SIG-M5 (cell line): ENCODE data around the gene CNN2.

ENCODE experiments used
- DNase-seq: peaks from one replicate; lab custom pipeline; 2025; lab: John Stamatoyannopoulos, UW

The CNN2 gene

GRCh38 chr19:1025960-1026782 lies at the start of gene CNN2:
Gene CNN2, plus strand, starts transcription at chr19:1026608. Its CDS starts 54 bp downstream, at chr19:1026662.
- DNase-seq, result no peak

- no peak for DNase-seq
Observed at GRCh38 chr19:977058-977464, 49.3 kb upstream of the CNN2 start.

GRCh38 chr19:979318-979741 lies 47.1 kb upstream of the CNN2 start:
- DNase-seq, result no peak

DNA sequence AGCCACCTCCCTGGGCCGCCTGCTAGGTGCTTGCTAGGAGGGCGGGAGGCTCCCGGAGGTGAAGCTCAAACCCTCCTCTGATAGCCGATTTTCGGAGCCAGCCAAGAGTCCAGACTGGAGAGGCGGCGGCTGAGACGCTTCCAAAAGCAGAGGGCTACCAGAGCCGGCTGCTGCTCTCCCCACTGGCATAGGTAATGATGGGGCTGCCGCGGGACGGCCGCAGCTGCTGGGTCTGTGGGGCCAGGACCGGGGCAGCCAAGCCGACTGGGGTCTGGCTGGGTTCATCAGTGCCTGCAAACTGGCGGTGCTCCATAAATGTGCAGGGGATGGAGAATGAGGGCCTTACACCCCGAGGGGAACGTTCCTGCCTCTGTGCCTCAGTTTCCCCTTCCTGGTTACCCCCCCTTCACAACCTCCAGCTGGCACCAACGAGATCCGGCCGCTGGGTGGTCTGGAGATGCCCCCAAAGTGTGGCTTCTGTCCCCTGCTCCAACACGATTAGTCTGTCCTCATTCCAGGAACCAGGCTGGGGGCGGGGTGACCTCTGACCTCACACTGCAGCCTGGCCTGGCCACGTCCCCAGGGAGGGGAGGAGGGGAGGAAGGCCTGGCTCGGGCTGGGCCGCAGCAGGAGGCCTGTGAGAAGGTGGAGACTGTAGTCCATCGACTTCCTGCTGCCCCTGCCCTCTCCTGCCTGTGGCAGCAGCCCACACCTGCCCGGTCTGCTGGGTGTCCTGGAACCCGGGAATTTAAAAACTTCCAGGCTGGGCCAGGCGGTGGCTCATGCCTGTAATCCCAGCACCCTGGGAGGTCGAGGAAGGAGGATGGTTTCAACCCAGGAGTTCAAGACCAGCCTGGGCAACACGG lies 46.0 kb upstream of the CNN2 start:
- no peak for DNase-seq

- DNase-seq, result no peak
Observed at GRCh38 chr19:982567-983170, 43.7 kb upstream of the CNN2 start.

DNA sequence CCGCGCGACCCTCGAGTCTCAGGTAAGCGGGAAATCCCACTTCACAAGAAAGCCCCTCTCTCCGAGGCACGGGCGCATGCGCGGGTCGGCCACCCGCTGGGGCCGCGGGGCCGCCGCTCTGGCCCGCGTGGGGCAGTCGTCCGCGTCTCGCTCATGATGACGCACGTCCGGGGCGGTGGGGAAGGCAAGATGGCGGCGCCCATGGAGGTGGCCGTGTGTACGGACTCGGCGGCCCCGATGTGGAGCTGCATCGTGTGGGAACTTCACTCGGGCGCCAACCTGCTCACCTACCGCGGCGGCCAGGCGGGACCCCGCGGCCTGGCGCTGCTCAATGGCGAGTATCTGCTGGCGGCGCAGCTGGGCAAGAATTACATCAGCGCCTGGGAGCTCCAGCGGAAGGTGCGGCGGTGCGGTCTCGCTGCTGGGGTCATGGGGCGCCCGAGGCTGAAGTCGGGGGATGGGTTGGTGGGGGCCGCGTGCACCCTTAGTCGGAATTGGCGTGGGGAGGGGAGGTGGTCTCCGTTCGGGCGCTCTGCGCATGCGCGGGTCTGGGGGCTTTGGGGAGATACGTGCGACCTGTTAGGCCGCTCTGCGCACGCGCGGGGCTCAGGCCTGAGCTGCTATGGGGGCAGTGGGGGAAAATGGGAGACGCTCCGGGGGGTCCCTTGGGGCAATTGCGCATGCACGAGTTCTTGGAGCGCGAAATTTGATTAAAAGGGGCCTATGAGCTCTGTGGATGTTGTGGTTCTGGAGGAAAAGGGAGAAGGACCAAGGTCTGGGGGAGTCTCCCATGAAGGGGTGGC lies 42.0 kb upstream of the CNN2 start, which contains the start of gene WDR18:
WDR18 (plus strand) TSS at position 181 of the 803 bp plus-strand sequence; CDS start at position 190, 9 bp downstream.
- DNase-seq, result no peak

GRCh38 chr19:986083-986482 lies 40.3 kb upstream of the CNN2 start:
- DNase-seq, result no peak

- DNase-seq, result no peak
Observed at GRCh38 chr19:988081-988480, 38.3 kb upstream of the CNN2 start.

GRCh38 chr19:988510-988909 lies 37.9 kb upstream of the CNN2 start:
- DNase-seq, result no peak

GRCh38 chr19:989381-990081 lies 36.9 kb upstream of the CNN2 start:
- no peak for DNase-seq

GRCh38 chr19:990119-990571 lies 36.3 kb upstream of the CNN2 start:
- no peak for DNase-seq

GRCh38 chr19:990746-991145 lies 35.7 kb upstream of the CNN2 start:
- no peak for DNase-seq

- DNase-seq, result no peak
Observed at GRCh38 chr19:991174-991931, 35.1 kb upstream of the CNN2 start.

GRCh38 chr19:991932-992669 lies 34.3 kb upstream of the CNN2 start:
- no peak for DNase-seq

DNA sequence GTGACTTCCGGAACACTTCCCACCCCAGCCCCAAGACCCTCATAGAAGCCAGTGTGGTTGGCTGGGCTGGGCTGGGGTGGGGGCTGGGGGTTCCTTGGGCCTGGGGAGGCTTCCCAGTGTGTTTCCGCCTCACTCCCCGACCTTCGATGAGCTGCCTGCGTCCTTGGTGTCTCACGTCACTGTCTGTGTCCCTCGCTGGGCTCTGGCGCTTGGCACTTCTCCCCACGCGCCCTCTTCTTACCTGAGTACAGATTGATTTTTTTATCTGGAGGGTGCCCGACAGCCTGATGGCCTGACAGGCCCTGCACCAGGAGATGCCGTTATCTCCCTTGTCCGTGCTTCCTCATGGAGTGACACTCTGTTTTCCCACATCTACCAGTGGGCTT lies 33.7 kb upstream of the CNN2 start:
- no peak for DNase-seq

- DNase-seq, result no peak
Observed at GRCh38 chr19:993361-993830, 33.0 kb upstream of the CNN2 start.

- no peak for DNase-seq
Observed at GRCh38 chr19:993831-994393, 32.5 kb upstream of the CNN2 start.

GRCh38 chr19:994516-994915 lies 31.9 kb upstream of the CNN2 start:
- DNase-seq, result no peak
